Activated naive CD8-positive, alpha-beta T cell treated with anti-CD3 and anti-CD28 coated beads for 36 hours (primary cell): ENCODE results near the gene ZRANB1. TPM values are rescaled to one million over a fixed set of nuclear protein-coding genes. Genes with fewer than 3 reads are reported as not detected.

ENCODE experiments used
- DNase-seq: peaks from one replicate; pipeline ENCODE4 v3.0.0; 2021
- H3K27ac Mint-ChIP-seq: one replicate; pipeline ENCODE4 v1.8.0; 2022; ENCODE audit warnings: mild to moderate bottlenecking, moderate library complexity, mixed read lengths
- H3K27me3 Mint-ChIP-seq: one replicate; pipeline ENCODE4 v1.8.0; 2022; ENCODE audit warnings: mild to moderate bottlenecking, mixed read lengths
- H3K36me3 Mint-ChIP-seq: one replicate; pipeline ENCODE4 v1.8.0; 2021; ENCODE audit warnings: mild to moderate bottlenecking, mixed read lengths
- H3K4me1 Mint-ChIP-seq: one replicate; pipeline ENCODE4 v1.8.0; 2021; ENCODE audit warnings: mixed read lengths
- H3K4me3 Mint-ChIP-seq: one replicate; pipeline ENCODE4 v1.8.0; 2022; ENCODE audit warnings: mild to moderate bottlenecking, moderate library complexity, mixed read lengths
- H3K9me3 Mint-ChIP-seq: one replicate; pipeline ENCODE4 v1.8.0; 2022; ENCODE audit warnings: mixed read lengths
- total RNA-seq, 2 experiments: library from RNA; stranded (reverse); gene quantifications; one replicate each; pipeline ENCODE4 v1.2.3, GENCODE V29; 2021

The ZRANB1 gene
- total RNA-seq, 2 experiments from 2014 or later = 11.5 to 12.6 TPM

DNA sequence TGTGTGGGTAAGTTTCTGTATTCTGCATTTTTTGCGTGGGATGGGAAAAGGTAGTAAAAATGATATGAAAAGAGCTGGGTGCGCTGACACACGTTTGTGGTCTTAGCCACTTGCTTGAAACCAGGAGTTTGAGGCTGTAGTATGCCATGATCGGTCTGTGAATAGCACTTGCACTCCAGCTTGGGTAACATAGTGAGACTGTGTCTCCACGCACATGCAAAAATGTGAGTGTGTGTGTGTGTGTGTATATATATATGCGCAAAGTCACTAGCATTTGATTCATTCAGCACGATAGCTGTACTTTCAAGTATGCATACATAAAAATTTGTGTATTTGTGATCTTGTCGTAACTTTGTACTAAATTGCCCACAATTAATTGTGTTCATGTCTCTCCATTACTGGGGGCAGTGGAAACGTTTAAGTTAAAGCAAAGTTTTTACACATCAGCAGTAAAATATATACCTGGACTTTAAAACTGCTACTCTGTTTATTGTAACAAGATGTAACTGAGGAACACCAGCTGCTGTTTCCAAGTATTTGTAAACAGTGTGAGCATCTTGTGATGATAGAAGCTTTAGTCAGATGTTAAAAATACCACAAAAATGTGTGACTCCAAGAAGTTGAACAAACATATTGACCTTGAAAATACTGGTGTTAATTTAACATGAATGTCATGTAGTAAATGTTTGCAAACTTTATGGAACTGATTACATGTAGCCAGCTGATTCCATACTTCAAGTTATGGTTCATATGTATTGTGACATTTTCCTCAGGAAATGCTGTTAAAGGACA is 1.6 kb downstream of the ZRANB1 start:
- Mint-ChIP-seq H3K27ac (no peak overlapping the region), H3K4me3 (no peak overlapping the region), H3K4me1 (peaks cover 50% of the 10 kb centered on the region), H3K9me3 (no peaks in the 10 kb centered on the region), H3K36me3 (peaks cover 22% of the 10 kb centered on the region), H3K27me3 (no peaks in the 10 kb centered on the region)
- DNase-seq = no peak

DNA sequence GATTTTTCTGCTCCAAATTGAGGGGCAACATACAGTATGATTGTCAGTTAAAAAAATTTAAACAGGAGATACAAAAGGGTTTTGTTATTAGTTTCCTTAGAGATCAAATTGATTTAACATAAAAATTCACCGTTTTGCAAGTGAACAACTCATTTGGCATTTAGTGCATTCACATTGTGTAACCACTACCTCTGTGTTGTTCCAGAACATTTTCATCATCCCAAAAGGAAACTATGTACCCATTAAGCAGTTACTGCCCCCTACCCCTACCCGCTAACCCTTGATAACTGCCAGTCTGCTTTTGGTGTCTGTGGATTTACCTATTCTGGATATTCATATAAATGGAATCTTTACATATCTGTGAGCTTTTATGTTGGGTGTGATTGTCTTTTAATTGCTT is 3.1 kb downstream of the ZRANB1 start:
- DNase-seq = no peak
- Mint-ChIP-seq H3K4me3 (no peak overlapping the region), H3K27me3 (no peaks in the 10 kb centered on the region), H3K9me3 (no peaks in the 10 kb centered on the region), H3K4me1 (peaks cover 49% of the 10 kb centered on the region), H3K27ac (no peak overlapping the region), H3K36me3 (peaks cover 29% of the 10 kb centered on the region)

DNA sequence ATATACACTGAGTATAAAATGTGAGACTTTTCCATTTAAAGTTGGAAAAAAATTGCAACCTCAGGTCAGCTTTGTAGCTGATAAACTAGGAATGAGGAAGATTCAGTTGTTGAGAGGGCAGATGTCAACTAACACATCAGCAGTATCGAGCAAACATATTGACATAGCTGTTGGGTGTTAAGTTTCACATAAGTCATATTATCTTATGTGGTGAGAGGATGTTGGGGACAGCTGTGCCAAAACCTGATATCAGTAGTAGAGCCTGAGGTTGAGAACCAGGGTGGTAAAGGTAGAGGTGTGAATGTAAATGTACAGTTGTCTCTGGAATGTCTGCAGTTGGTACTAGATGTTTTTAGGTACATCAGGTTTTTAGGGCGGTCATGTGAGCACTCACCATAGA is 5.0 kb downstream of the ZRANB1 start:
- H3K4me1 Mint-ChIP-seq = peaks cover 39% of the 10 kb centered on the region
- no peak overlapping the region for H3K4me3 Mint-ChIP-seq
- H3K27ac Mint-ChIP-seq = no peak overlapping the region
- no peaks in the 10 kb centered on the region for H3K9me3 Mint-ChIP-seq
- no peak for DNase-seq
- H3K27me3 Mint-ChIP-seq = no peaks in the 10 kb centered on the region
- peaks cover 30% of the 10 kb centered on the region for H3K36me3 Mint-ChIP-seq

DNA sequence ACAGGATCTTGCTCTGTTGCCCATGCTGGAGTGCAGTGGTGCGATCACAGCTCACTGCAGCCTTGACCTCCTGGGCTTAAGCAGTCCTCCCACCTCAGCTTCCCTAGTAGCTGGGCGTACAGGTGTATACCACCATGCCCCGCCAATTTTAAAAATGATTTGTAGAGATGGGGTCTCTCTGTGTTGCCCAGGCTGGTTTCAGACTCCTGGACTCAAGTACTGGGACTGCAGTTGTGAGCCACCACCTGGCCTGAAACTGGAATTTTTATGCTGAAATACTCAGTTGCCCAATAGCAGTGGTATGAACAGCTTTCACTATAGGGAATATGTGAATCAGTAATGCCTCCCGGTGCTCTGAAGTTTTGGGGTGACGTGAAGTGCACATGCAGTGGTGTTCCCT is 7.6 kb downstream of the ZRANB1 start:
- no peaks in the 10 kb centered on the region for H3K9me3 Mint-ChIP-seq
- no peak overlapping the region for H3K27ac Mint-ChIP-seq
- H3K36me3 Mint-ChIP-seq = peaks cover 21% of the 10 kb centered on the region
- H3K4me1 Mint-ChIP-seq = peaks cover 26% of the 10 kb centered on the region
- DNase-seq = no peak
- no peaks in the 10 kb centered on the region for H3K27me3 Mint-ChIP-seq
- H3K4me3 Mint-ChIP-seq = no peak overlapping the region

DNA sequence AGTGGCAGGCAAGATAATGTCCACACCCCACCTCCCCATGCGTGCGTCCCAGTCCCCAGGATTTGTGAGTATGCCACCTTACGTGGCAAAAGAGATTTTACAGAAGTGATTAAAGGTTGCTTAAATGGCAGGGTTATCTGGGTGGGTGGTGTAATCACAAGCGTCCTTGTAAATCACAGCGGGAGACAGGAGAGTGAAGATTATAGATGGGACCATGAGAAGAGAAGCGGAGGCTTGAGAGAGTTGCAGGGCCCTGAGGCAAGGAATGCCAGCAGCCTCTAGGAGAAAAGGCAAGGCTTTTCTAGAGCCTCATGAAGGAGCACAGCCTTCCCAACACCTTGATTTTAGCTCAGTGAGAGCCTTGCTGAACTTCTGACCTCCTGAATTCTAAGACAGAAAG is 10.2 kb downstream of the ZRANB1 start:
- H3K36me3 Mint-ChIP-seq = peaks cover 18% of the 10 kb centered on the region
- no peak for DNase-seq
- peaks cover 32% of the 10 kb centered on the region for H3K4me1 Mint-ChIP-seq
- no peak overlapping the region for H3K27ac Mint-ChIP-seq
- H3K27me3 Mint-ChIP-seq = no peaks in the 10 kb centered on the region
- H3K9me3 Mint-ChIP-seq = no peaks in the 10 kb centered on the region
- H3K4me3 Mint-ChIP-seq = no peak overlapping the region

DNA sequence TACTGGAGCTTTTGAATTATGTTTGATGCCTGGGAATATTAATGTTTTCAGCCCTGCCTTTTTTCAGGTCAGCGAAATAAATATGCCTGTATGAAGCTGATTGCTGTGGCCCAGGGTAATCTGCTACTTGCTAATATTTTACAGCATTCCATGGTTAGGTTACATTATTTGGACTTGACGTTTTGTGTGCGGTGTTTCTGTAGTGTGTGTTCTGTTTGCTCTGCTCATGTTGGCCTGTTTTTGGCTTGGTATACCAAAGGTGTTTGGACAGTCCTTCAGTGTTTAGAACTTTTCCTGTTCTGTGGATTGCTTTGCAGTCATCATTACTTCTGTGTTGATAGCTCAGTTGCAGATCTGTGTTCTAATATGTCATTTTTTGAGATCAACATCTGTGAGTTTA is 11.5 kb downstream of the ZRANB1 start:
- H3K36me3 Mint-ChIP-seq = peaks cover 11% of the 10 kb centered on the region
- no peaks in the 10 kb centered on the region for H3K27me3 Mint-ChIP-seq
- H3K4me1 Mint-ChIP-seq = peaks cover 38% of the 10 kb centered on the region
- H3K9me3 Mint-ChIP-seq = no peaks in the 10 kb centered on the region
- H3K4me3 Mint-ChIP-seq = no peak overlapping the region
- H3K27ac Mint-ChIP-seq = no peak overlapping the region
- DNase-seq = no peak

DNA sequence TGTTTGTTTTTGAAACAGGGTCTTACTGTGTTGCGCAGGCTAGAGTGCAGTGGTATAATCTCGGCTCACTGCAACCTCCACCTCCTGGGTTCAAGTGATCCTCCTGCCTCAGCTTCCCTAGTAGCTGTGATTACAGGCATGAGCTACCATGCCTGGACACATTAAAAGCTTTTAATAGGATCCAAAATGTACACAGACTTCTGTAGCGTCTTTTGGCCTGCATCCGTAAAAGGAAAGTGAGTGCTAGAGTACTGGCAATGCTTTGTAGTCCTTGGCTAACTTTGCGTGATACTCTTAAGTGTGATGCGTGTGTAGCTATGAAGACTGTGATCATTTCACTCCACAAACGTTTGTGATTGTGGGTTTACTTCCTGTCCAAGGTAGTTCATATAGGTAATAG is 13.3 kb downstream of the ZRANB1 start:
- H3K27me3 Mint-ChIP-seq = no peaks in the 10 kb centered on the region
- H3K36me3 Mint-ChIP-seq = peaks cover 7% of the 10 kb centered on the region
- H3K4me3 Mint-ChIP-seq = no peak overlapping the region
- no peak overlapping the region for H3K27ac Mint-ChIP-seq
- peaks cover 49% of the 10 kb centered on the region for H3K4me1 Mint-ChIP-seq
- DNase-seq = no peak
- no peaks in the 10 kb centered on the region for H3K9me3 Mint-ChIP-seq

DNA sequence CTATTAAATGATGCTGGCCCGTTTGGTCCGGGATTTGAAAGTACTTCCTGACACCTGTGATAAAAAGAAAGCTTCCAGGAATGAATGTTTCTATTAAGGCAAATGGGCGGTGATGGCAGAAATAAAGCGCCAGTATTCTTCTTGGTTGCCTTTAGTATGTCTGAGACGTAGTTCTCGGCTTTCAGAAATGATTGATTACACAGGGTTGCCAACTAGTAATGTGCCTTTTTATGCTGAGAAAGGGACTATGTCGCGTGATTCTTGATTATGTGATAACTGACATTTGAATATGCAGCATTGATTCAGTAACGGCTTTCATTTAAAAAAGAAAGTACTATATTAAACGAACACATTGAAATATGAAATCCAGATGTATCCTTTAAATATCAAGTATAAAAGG is 13.9 kb downstream of the ZRANB1 start:
- Mint-ChIP-seq H3K9me3 (no peaks in the 10 kb centered on the region), H3K4me3 (no peak overlapping the region), H3K4me1 (peaks cover 54% of the 10 kb centered on the region), H3K36me3 (peaks cover 7% of the 10 kb centered on the region), H3K27me3 (no peaks in the 10 kb centered on the region), H3K27ac (no peak overlapping the region)
- no peak for DNase-seq

DNA sequence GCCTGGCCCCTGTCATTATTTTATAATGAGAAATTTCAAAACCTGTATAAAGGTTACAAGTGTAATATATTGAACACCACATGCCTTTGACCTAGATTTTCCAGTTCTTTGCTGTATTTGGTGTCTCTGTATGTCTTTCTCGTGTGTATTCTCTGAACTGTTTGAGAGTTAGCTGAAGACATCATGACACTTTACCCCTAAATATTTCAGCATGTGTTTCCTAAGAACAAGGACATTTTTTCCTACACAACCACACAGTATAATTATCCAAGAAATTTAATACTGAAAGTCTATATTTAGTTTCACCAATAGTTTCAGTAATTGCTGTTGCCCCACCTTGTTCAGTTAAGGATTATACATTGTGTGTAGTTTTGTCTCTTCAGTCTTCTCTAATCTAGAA is 14.8 kb downstream of the ZRANB1 start:
- Mint-ChIP-seq H3K9me3 (no peaks in the 10 kb centered on the region), H3K27ac (peak overlapping the region; percentile 65), H3K27me3 (no peaks in the 10 kb centered on the region), H3K36me3 (peaks cover 10% of the 10 kb centered on the region), H3K4me3 (no peak overlapping the region), H3K4me1 (peaks cover 62% of the 10 kb centered on the region)
- DNase-seq = no peak

DNA sequence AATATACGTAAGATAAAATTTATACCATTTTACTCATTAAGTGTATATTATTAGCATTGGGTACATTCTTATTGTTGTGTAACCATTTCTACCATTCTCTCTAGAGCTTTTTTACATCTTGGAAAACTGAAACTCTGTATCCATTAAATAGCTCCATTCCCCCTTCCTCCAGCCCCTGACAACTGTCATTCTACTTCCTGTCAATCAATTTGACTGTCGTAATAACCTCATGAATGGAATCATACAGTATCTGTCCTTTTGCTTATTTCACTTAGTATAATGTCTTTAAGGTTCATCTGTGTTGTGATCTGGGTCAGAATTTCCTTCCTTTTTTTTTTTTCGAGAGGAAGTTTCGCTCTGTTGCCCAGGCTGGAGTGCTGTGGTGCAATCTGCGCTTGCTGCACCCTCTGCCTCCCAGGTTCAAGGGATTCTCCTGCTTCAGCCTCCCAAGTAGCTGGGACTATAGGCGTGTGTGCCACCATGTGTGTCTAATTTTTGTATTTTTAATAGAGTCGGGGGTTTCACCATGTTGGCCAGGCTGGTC is 15.6 kb downstream of the ZRANB1 start:
- Mint-ChIP-seq H3K4me1 (peaks cover 63% of the 10 kb centered on the region), H3K27ac (no peak overlapping the region), H3K27me3 (no peaks in the 10 kb centered on the region), H3K4me3 (no peak overlapping the region), H3K9me3 (no peaks in the 10 kb centered on the region), H3K36me3 (peaks cover 6% of the 10 kb centered on the region)
- no peak for DNase-seq

DNA sequence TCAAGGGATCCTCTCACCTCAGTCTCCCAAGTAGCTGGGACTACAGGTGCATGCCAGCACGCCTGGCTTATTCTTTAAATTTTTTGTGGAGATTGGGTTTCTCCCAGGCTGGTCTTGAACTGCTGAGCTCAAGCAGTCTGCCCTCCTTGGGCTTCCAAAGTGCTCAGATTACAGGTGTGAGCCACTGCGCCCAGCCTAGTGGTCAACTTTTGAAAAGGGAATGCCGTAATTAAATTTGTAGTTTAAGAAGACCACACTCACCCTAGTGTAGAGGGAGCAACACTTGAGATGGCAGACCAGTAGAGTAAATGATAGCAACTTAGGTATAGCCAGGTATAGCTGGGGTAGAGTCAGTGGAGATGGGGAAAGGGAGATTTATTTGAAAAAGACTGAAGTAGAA is 17.6 kb downstream of the ZRANB1 start:
- H3K36me3 Mint-ChIP-seq = peaks cover 6% of the 10 kb centered on the region
- H3K27ac Mint-ChIP-seq = no peak overlapping the region
- no peaks in the 10 kb centered on the region for H3K9me3 Mint-ChIP-seq
- H3K4me3 Mint-ChIP-seq = no peak overlapping the region
- H3K4me1 Mint-ChIP-seq = peaks cover 57% of the 10 kb centered on the region
- H3K27me3 Mint-ChIP-seq = no peaks in the 10 kb centered on the region
- DNase-seq = no peak

DNA sequence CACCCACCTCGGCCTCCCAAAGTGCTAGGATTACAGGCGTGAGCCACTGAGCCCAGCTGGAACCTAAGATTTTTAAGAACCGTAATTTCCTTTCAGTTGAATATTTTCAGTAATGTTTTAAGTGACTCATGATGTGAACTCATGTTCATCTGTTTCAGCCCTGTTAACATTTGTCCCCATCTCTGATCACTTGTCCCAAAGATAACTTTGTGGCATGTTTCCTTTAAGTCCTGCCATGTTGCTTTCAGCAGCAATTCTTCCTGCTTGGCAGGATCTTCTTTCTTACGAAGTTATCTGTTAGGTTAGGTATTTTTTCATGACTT is 19.3 kb downstream of the ZRANB1 start:
- no peak for DNase-seq
- H3K36me3 Mint-ChIP-seq = peaks cover 6% of the 10 kb centered on the region
- peaks cover 51% of the 10 kb centered on the region for H3K4me1 Mint-ChIP-seq
- no peaks in the 10 kb centered on the region for H3K27me3 Mint-ChIP-seq
- peak overlapping the region; percentile 29 for H3K27ac Mint-ChIP-seq
- no peaks in the 10 kb centered on the region for H3K9me3 Mint-ChIP-seq
- H3K4me3 Mint-ChIP-seq = no peak overlapping the region

DNA sequence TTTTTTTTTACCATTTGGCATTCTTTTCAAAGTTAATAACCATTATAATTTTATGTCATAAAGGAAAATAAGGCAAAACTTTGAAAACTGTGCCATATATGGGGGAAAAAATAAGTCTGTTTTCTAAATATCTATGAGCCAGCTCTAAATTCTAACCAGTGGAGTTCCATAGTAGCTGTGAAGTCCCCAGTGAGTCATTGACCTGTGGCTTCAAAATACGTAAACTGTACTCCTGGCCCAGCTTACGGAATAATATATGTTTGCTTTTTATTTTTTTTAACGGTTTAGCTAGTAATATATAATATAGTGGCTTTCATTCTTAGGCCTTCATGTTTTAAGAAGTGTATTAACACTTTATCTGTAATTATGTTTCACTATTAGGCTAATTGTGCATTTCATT is 20.5 kb downstream of the ZRANB1 start:
- H3K27me3 Mint-ChIP-seq = no peaks in the 10 kb centered on the region
- H3K36me3 Mint-ChIP-seq = peaks cover 11% of the 10 kb centered on the region
- DNase-seq = no peak
- H3K9me3 Mint-ChIP-seq = no peaks in the 10 kb centered on the region
- no peak overlapping the region for H3K4me3 Mint-ChIP-seq
- H3K4me1 Mint-ChIP-seq = peaks cover 44% of the 10 kb centered on the region
- no peak overlapping the region for H3K27ac Mint-ChIP-seq

DNA sequence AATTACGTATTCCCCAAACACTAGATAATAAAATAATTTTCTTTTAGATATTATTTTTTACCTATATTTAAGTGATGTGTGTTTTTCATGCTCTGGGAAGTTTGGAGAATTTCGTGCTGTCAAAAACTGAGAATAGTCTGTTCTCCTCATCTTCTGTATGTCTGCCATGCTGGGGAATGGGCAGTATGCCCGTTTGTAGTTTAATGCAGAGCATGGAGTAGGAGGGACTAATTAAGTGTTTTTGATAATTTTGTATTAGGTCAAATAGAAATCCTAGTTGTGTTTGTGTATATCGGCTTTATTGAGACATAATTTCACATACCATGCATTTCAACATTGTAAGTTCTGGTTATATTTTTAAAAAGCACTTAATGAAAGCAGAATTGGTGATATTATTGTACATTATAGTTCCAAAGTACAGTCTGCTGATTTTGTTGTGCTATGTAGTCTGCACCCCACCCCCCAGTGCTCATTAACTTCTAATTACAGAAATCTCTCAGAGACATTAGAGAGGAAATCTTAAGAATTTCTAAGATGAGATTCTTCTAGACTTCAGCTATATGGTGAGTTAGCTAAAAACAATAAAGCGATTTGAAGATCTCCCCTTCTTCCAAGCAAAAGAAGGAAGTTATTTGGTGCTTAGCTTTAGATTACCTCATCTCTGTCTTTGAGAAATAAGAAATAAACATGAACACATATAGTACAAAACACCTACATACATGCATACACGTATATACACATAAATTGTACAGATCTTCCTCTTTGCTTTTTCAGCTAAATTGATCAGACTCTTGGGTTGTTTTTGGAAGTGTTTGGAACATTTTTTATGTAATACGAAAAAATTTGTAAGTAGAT is 22.2 kb downstream of the ZRANB1 start:
- no peak for DNase-seq
- Mint-ChIP-seq H3K4me3 (no peak overlapping the region), H3K9me3 (no peaks in the 10 kb centered on the region), H3K36me3 (peaks cover 19% of the 10 kb centered on the region), H3K4me1 (peaks cover 36% of the 10 kb centered on the region), H3K27ac (no peak overlapping the region), H3K27me3 (no peaks in the 10 kb centered on the region)

DNA sequence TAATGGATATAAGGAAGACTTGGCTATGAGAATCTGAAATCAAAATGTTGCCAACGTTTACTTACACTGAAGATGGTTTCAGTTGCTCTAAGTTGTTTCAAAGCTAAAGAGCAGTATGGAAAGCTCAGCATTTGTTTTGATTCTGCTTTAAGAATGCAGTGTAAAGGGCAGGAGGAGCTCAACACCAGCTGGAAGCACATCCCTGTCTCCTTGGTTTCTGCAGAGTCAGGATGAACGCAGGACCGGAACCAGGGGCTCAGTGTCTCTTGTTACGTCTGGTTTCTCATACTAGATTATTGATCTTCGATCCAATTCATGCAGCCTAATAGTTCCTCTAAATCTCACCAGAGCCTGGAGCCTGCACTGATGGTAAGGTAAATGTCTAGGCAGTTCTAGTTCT is 24.1 kb downstream of the ZRANB1 start:
- Mint-ChIP-seq H3K27me3 (no peaks in the 10 kb centered on the region), H3K4me1 (peaks cover 35% of the 10 kb centered on the region), H3K27ac (no peak overlapping the region), H3K36me3 (peaks cover 23% of the 10 kb centered on the region), H3K4me3 (no peak overlapping the region), H3K9me3 (no peaks in the 10 kb centered on the region)
- no peak for DNase-seq
